GM12878 (cell line): Measurements from ENCODE around the gene PHGDH. TPM values are rescaled to one million over a fixed set of nuclear protein-coding genes. Genes with fewer than 3 reads are reported as not detected.

Experiments
- ATAC-seq: fragments of 200-7000 bp; cut with Tn5 transposase; 3 replicates; pipeline ENCODE4 v1.9.1; 2020; ENCODE audit warnings: mild to moderate bottlenecking, moderate library complexity
- BruUV-seq: library from RNA; stranded (reverse); fragments of 400-500 nt; replicated peaks from 2 replicates; lab custom pipeline; 2021; lab: Mats Ljungman, UMichigan
- CTCF ChIA-PET: fragments of 300-600 bp; sonication (Branson Sonifier 250); formaldehyde crosslinking; extraction: SDS; loops from one replicate; lab custom pipeline; 2021; ENCODE audit warnings: inconsistent platforms; lab: Yijun Ruan, JAX
- POLR2A ChIA-PET: fragments of 350-600 bp; formaldehyde crosslinking; extraction: SDS; loops from one replicate; lab custom pipeline; 2021; ENCODE audit warnings: inconsistent platforms; lab: Charles Lee
- RAD21 ChIA-PET: fragments of 300-600 bp; sonication (Branson Sonifier 250); formaldehyde crosslinking; loops from one replicate; lab custom pipeline; 2023; ENCODE audit warnings: antibody characterized with exemption; ENCODE audit not compliant: unreplicated experiment; lab: Charles Lee
- SMC1A ChIA-PET: fragments of 300-600 bp; sonication (Branson Sonifier 250); formaldehyde crosslinking; loops from one replicate; lab custom pipeline; 2023; ENCODE audit not compliant: unreplicated experiment, uncharacterized antibody; lab: Charles Lee
- DNase-seq: peaks from one replicate; pipeline ENCODE4 v3.0.0-alpha.2; 2011; ENCODE audit warnings: low read depth, low spot score
- FAIRE-seq: peaks from 3 replicates; lab custom pipeline; 2011; peaks lifted over from hg19 to GRCh38; lab: Jason Lieb, UNC
- H2AFZ ChIP-seq: 2 replicates; pipeline ENCODE4 v1.6.0; 2011; ENCODE audit warnings: low read depth, low read length, control low read depth; ENCODE audit not compliant: control insufficient read depth
- H3K27ac ChIP-seq: 2 replicates; pipeline ENCODE4 v1.5.1; 2011; ENCODE audit warnings: control low read depth; ENCODE audit not compliant: control insufficient read depth, insufficient read depth
- H3K27me3 ChIP-seq, 2 experiments: replicated peaks in 1 of 2; 2 replicates each; pipeline versions ENCODE4 v1.6.0 to v1.6.1; 2011; ENCODE audit warnings: low read length in 1 of 2; ENCODE audit not compliant: control insufficient read depth in 2 of 2, insufficient read depth in 2 of 2
- H3K36me3 ChIP-seq, 2 experiments: 2 replicates each; pipeline ENCODE4 v1.5.1; 2011; ENCODE audit warnings: low read length in 1 of 2; ENCODE audit not compliant: control insufficient read depth in 2 of 2, insufficient read depth in 2 of 2
- H3K4me1 ChIP-seq: 2 replicates; pipeline ENCODE4 v1.6.1; 2011; ENCODE audit warnings: mild to moderate bottlenecking, low read length, moderate library complexity, mixed read lengths; ENCODE audit not compliant: control insufficient read depth, insufficient read depth
- H3K4me2 ChIP-seq: 2 replicates; pipeline ENCODE4 v1.6.0; 2011; ENCODE audit warnings: control low read depth; ENCODE audit not compliant: control insufficient read depth, insufficient read depth
- H3K4me3 ChIP-seq: fragments of 200-600 bp; sonication (generic); 2 replicates; pipeline ENCODE4 v1.5.1; 2016
- H3K79me2 ChIP-seq: 2 replicates; pipeline ENCODE4 v1.6.0; 2011; ENCODE audit warnings: low read length; ENCODE audit not compliant: control insufficient read depth, insufficient read depth
- H3K9ac ChIP-seq: 2 replicates; pipeline ENCODE4 v1.8.0; 2011; ENCODE audit warnings: low read length, control low read depth, mixed read lengths; ENCODE audit not compliant: control insufficient read depth, insufficient read depth
- H3K9me3 ChIP-seq: replicated peaks from 3 replicates; pipeline ENCODE4 v1.5.1; 2011; ENCODE audit warnings: mild to moderate bottlenecking, low read length; ENCODE audit not compliant: control insufficient read depth, insufficient read depth
- H4K20me1 ChIP-seq: 2 replicates; pipeline ENCODE4 v1.6.0; 2011; ENCODE audit not compliant: control insufficient read depth, insufficient read depth
- BRCA1 ChIP-seq: IDR thresholded peaks from 2 replicates; pipeline ENCODE4 v1.6.1; 2011; ENCODE audit warnings: low read depth, low read length, improper control_type of control experiment
- EP300 ChIP-seq, 2 experiments: fragments of 150-350 bp in 1 of 2; IDR thresholded peaks; 2 replicates each; pipeline ENCODE4 v1.6.1; 2011 to 2012; ENCODE audit warnings: low read depth in 2 of 2, low read length in 2 of 2, borderline replicate concordance in 1 of 2, improper control_type of control experiment in 1 of 2, inconsistent platforms in 1 of 2; ENCODE audit not compliant: control insufficient read depth in 1 of 2
- NR2C2 ChIP-seq: IDR thresholded peaks from 2 replicates; pipeline ENCODE4 v1.6.1; 2011; ENCODE audit warnings: borderline replicate concordance, low read depth; ENCODE audit not compliant: control insufficient read depth, insufficient read length
- PAX5 ChIP-seq: IDR thresholded peaks from 2 replicates; pipeline ENCODE4 v1.6.1; 2011; ENCODE audit warnings: low read depth, low read length, borderline replicate concordance
- POLR2AphosphoS2 ChIP-seq: IDR thresholded peaks from 2 replicates; pipeline ENCODE4 v1.6.1; 2011; ENCODE audit warnings: low read depth, mild to moderate bottlenecking, low read length, improper control_type of control experiment, moderate library complexity
- WGBS: methylation state at CpG from one replicate; pipeline ENCODE4 v1.1.6; 2016; ENCODE audit warnings: low lambda C conversion rate; ENCODE audit not compliant: insufficient replicate concordance, insufficient coverage; ENCODE audit errors: missing lambda C conversion rate; 5-methylcytosine and 5-hydroxymethylcytosine counted together
- in situ Hi-C: fragments of 300-500 bp; cut with MboI; formaldehyde crosslinking; loops from 9 replicates; pipeline ENCODE4 v1.14.3; 2018; ENCODE audit warnings: mixed read lengths
- intact Hi-C: fragments of 100-400 bp; cut with micrococcal nuclease; formaldehyde crosslinking; loops from one replicate; pipeline ENCODE4 v1.14.2; 2022; ENCODE audit not compliant: unreplicated experiment
- polyA plus RNA-seq, 11 experiments: library from polyadenylated mRNA; depleted of rRNA in 4 of 11; unstranded in 6 of 11; stranded (reverse) in 5 of 11; fragments of >200 nt; fragmentation: Nextera tagmentation in 4 of 11; fragmentation: Illumina TruSeq in 1 of 11; extraction: Ambion mirVana in 4 of 11; extraction: Trizol in 1 of 11; gene quantifications; 1 replicate in 1 of 11; 2 replicates in 10 of 11; pipeline versions ENCODE4 v1.2.1 to v1.2.3, GENCODE V29; 2011 to 2016; ENCODE audit warnings: inconsistent platforms in 2 of 11, missing spikeins in 2 of 11, low read depth in 1 of 11
- total RNA-seq, 4 experiments: library from RNA; depleted of rRNA in 3 of 4; stranded (reverse); fragments of >200 nt in 3 of 4; fragmentation: Illumina TruSeq in 1 of 4; extraction: Trizol in 1 of 4; gene quantifications; 2 replicates each; pipeline versions ENCODE4 v1.2.1 to v1.2.3, GENCODE V29; 2013 to 2021
- TF ChIP-seq, protein P1 (sequence below): fragments of 450-650 bp; IDR thresholded peaks from 2 replicates; pipeline ENCODE4 v1.6.1; 2016; ENCODE audit warnings: mild to moderate bottlenecking
- TF ChIP-seq, protein P2 (sequence below): fragments of 150-350 bp; IDR thresholded peaks from 2 replicates; pipeline ENCODE4 v1.6.1; 2014; ENCODE audit warnings: mild to moderate bottlenecking, low read depth, low read length
- TF ChIP-seq, protein P3 (sequence below): IDR thresholded peaks from 2 replicates; pipeline ENCODE4 v1.6.1; 2011; ENCODE audit warnings: borderline replicate concordance, low read depth, mild to moderate bottlenecking, moderate library complexity, low read length; ENCODE audit not compliant: insufficient read depth, poor library complexity, severe bottlenecking

PHGDH gene
- total and polyA plus RNA-seq, 10 of the 15 experiments (the other 5 are each of a cell fraction or from before 2014, with no cell fraction given) = 3.9 to 47.8 (median 25.9) TPM

DNA sequence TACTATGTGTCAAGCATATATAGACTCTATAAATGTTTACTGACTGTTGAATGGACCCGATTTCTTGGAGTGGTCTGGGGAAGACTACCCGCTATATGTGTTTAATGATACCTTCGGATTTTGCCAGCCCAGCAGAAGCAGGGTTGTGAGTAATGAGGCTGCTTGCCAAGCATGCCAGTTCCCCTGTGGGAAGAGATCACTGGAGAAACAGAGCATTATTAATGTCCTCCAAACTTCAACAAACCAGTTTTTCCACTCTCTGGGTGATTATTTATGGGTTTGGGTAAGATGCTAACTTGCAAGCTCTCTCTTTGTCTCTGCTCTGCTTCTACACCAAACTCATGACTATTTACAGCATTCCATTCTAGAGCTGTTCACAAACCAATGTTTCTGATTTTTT, 25.1 kb upstream of the PHGDH start:
- RAD21 ChIA-PET = no interaction called here
- Histone ChIP-seq H3K9ac (no peak overlapping the region), H4K20me1 (no peaks in the 10 kb centered on the region), H3K27me3 (0 out of 4 replicates have a peak, but pooled peaks cover 0 to 2% of the 10 kb centered on the region in 2 experiments), H3K4me2 (no peak overlapping the region), H3K9me3 (no peaks in the 10 kb centered on the region), H3K4me3 (no peak overlapping the region), H3K27ac (no peak overlapping the region), H3K36me3 (no peaks in the 10 kb centered on the region), H2AFZ (no peak overlapping the region), H3K4me1 (no peaks in the 10 kb centered on the region), H3K79me2 (no peaks in the 10 kb centered on the region)
- intact Hi-C loops (no loop called here), in situ Hi-C loops (no loop called here)
- SMC1A ChIA-PET = interaction anchor here (1.2 kb wide), 1 partner anchor 12 kb away, joined by 4 read pairs; no protein-coding TSS in a partner anchor
- BruUV-seq = no TSS peak
- FAIRE-seq (no peak), DNase-seq (no peak), ATAC-seq (no peak)
- POLR2A ChIA-PET = interaction anchor here (1.3 kb wide), 1 partner anchor 9 kb away, joined by 3 read pairs; no protein-coding TSS in a partner anchor
- CTCF ChIA-PET = interaction anchor here (1.1 to 1.2 kb wide), 2 partner anchors 11 to 183 kb away, joined by 4 to 6 read pairs; no protein-coding TSS in a partner anchor
- WGBS = 67% methylated on average over 3 of the region's 3 CpGs
- TF ChIP-seq, protein P1, sequence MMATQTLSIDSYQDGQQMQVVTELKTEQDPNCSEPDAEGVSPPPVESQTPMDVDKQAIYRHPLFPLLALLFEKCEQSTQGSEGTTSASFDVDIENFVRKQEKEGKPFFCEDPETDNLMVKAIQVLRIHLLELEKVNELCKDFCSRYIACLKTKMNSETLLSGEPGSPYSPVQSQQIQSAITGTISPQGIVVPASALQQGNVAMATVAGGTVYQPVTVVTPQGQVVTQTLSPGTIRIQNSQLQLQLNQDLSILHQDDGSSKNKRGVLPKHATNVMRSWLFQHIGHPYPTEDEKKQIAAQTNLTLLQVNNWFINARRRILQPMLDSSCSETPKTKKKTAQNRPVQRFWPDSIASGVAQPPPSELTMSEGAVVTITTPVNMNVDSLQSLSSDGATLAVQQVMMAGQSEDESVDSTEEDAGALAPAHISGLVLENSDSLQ = no peak
- TF ChIP-seq POLR2AphosphoS2 (no peak), BRCA1 (no peak)

- Histone ChIP-seq H3K4me3 (no peak overlapping the region), H3K27me3 (0 out of 4 replicates have a peak, but pooled peaks cover 0 to 2% of the 10 kb centered on the region in 2 experiments), H3K36me3 (no peaks in the 10 kb centered on the region), H3K4me1 (no peaks in the 10 kb centered on the region), H3K79me2 (no peaks in the 10 kb centered on the region), H4K20me1 (no peaks in the 10 kb centered on the region), H3K9me3 (no peaks in the 10 kb centered on the region), H2AFZ (no peak overlapping the region), H3K27ac (no peak overlapping the region), H3K9ac (no peak overlapping the region), H3K4me2 (no peak overlapping the region)
- SMC1A ChIA-PET = no interaction called here
- no TSS peak for BruUV-seq
- POLR2A ChIA-PET = interaction anchor here (1.3 kb wide), 1 partner anchor 10 kb away, joined by 3 read pairs; no protein-coding TSS in a partner anchor
- CTCF ChIA-PET = interaction anchor here (0.6 to 1.2 kb wide), 3 partner anchors 12 to 182 kb away, joined by 3 to 6 read pairs (median 4); no protein-coding TSS in a partner anchor
- intact Hi-C loops = no loop called here
- in situ Hi-C loops = no loop called here
- no peak for FAIRE-seq
- DNase-seq = no peak
- 2% methylated on average over 2 of the region's 2 CpGs for WGBS
- ATAC-seq = no peak
- RAD21 ChIA-PET = interaction anchor here (2.1 kb wide), 1 partner anchor 76 kb away, joined by 4 read pairs; no protein-coding TSS in a partner anchor
- TF ChIP-seq PAX5 (no peak), NR2C2 (no peak), EP300 (IDR thresholded peaks at IDR 0.05; ENCODE audit: borderline replicate concordance in 1 of 2, control insufficient read depth in 1 of 2, low read depth in 2 of 2, low read length in 2 of 2) (no peak)
- TF ChIP-seq, protein P2, sequence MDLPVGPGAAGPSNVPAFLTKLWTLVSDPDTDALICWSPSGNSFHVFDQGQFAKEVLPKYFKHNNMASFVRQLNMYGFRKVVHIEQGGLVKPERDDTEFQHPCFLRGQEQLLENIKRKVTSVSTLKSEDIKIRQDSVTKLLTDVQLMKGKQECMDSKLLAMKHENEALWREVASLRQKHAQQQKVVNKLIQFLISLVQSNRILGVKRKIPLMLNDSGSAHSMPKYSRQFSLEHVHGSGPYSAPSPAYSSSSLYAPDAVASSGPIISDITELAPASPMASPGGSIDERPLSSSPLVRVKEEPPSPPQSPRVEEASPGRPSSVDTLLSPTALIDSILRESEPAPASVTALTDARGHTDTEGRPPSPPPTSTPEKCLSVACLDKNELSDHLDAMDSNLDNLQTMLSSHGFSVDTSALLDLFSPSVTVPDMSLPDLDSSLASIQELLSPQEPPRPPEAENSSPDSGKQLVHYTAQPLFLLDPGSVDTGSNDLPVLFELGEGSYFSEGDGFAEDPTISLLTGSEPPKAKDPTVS = no peak
- TF ChIP-seq, protein P3, sequence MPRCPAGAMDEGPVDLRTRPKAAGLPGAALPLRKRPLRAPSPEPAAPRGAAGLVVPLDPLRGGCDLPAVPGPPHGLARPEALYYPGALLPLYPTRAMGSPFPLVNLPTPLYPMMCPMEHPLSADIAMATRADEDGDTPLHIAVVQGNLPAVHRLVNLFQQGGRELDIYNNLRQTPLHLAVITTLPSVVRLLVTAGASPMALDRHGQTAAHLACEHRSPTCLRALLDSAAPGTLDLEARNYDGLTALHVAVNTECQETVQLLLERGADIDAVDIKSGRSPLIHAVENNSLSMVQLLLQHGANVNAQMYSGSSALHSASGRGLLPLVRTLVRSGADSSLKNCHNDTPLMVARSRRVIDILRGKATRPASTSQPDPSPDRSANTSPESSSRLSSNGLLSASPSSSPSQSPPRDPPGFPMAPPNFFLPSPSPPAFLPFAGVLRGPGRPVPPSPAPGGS = no peak
Measured at GRCh38 chr1:119687434-119688079, 24.2 kb upstream of the PHGDH start.
